ENCODE measurements around the gene DPM2.

Gene DPM2

GRCh38 chr9:127923046-127923445, 14.6 kb downstream of the DPM2 start:
- no peak for DNase-seq (ENCODE audit: low read depth in 1 of 2, low spot score in 1 of 2)
- TF ChIP-seq GABPA (IDR thresholded peaks at IDR 0.05; ENCODE audit: low read depth) = no peak
- Histone ChIP-seq H3K27me3 (ENCODE audit: insufficient read depth, poor library complexity, severe bottlenecking) (peaks cover 26% of the 10 kb centered on the region), H3K27ac (replicated peaks) (no peak overlapping the region), H3K4me3 (replicated peaks; ENCODE audit: insufficient read depth, low read length) (no peak overlapping the region)

- peak in 1 of 2 experiments; percentile 66 for DNase-seq (ENCODE audit: low read depth in 1 of 2, low spot score in 1 of 2)
- TF ChIP-seq CTCF (IDR thresholded peaks at IDR 0.05; ENCODE audit: insufficient read depth, low read length) = peak; percentile 73
- no peak for TF ChIP-seq POLR2AphosphoS5 (IDR thresholded peaks at IDR 0.05; ENCODE audit: low read depth)
- TF ChIP-seq GABPA (IDR thresholded peaks at IDR 0.05; ENCODE audit: low read depth) = no peak
- TF ChIP-seq, protein P1, sequence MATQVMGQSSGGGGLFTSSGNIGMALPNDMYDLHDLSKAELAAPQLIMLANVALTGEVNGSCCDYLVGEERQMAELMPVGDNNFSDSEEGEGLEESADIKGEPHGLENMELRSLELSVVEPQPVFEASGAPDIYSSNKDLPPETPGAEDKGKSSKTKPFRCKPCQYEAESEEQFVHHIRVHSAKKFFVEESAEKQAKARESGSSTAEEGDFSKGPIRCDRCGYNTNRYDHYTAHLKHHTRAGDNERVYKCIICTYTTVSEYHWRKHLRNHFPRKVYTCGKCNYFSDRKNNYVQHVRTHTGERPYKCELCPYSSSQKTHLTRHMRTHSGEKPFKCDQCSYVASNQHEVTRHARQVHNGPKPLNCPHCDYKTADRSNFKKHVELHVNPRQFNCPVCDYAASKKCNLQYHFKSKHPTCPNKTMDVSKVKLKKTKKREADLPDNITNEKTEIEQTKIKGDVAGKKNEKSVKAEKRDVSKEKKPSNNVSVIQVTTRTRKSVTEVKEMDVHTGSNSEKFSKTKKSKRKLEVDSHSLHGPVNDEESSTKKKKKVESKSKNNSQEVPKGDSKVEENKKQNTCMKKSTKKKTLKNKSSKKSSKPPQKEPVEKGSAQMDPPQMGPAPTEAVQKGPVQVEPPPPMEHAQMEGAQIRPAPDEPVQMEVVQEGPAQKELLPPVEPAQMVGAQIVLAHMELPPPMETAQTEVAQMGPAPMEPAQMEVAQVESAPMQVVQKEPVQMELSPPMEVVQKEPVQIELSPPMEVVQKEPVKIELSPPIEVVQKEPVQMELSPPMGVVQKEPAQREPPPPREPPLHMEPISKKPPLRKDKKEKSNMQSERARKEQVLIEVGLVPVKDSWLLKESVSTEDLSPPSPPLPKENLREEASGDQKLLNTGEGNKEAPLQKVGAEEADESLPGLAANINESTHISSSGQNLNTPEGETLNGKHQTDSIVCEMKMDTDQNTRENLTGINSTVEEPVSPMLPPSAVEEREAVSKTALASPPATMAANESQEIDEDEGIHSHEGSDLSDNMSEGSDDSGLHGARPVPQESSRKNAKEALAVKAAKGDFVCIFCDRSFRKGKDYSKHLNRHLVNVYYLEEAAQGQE (IDR thresholded peaks at IDR 0.05; ENCODE audit: insufficient replicate concordance, low read depth) = no peak
- TF ChIP-seq SPI1 (IDR thresholded peaks at IDR 0.05; ENCODE audit: borderline replicate concordance, low read depth) = no peak
- Histone ChIP-seq H3K4me3 (replicated peaks; ENCODE audit: insufficient read depth, low read length) (peak overlapping the region; percentile 28), H3K27me3 (ENCODE audit: insufficient read depth, poor library complexity, severe bottlenecking) (peaks cover 14% of the 10 kb centered on the region), H3K27ac (replicated peaks) (no peak overlapping the region)
Measured at GRCh38 chr9:127921557-127922120, 16.0 kb downstream of the DPM2 start.

DNA sequence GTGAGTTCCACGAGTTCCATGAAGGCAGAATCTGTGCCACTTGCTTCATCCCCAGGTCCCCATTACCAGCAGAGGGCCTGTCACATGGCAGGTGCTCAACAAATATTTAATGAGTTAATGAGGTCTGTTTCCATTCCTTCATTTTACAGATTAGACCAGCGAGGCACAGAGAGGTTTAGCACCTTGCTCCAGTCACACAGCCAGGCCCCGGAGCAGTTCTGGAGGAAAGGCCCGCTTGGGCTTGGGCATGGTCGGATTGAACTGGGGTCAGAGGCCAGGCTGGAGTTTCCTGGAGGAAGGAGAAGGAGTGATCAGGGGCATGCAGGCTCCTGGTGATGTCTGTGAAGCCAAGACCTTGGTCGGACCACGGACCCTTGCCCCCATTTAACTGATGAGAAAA, 16.9 kb downstream of the DPM2 start:
- no peak overlapping the region for H3K27ac ChIP-seq (replicated peaks)
- no peak for DNase-seq (ENCODE audit: low read depth in 1 of 2, low spot score in 1 of 2)

More for the DNA sequence above, 16.9 kb downstream of the DPM2 start:
- TF ChIP-seq SPI1 (IDR thresholded peaks at IDR 0.05; ENCODE audit: borderline replicate concordance, low read depth) (no peak), CTCF (IDR thresholded peaks at IDR 0.05; ENCODE audit: insufficient read depth, low read length) (no peak)
- TF ChIP-seq, protein P1 (IDR thresholded peaks at IDR 0.05; ENCODE audit: insufficient replicate concordance, low read depth) = no peak
- Histone ChIP-seq H3K4me3 (replicated peaks; ENCODE audit: insufficient read depth, low read length) (no peak overlapping the region), H3K27me3 (ENCODE audit: insufficient read depth, poor library complexity, severe bottlenecking) (peaks cover 12% of the 10 kb centered on the region)
